Neural crest cell (in vitro differentiated cells): ENCODE measurements around the gene ANKRD26. TPM values are rescaled to one million over a fixed set of nuclear protein-coding genes. Genes with fewer than 3 reads are reported as not detected.

ENCODE experiments used
- DNase-seq: peaks from one replicate; pipeline ENCODE4 v3.0.0; 2021; ENCODE audit warnings: low read depth, mixed read lengths, low spot score
- H3K27ac Mint-ChIP-seq: one replicate; pipeline ENCODE4 v1.8.0; 2021; ENCODE audit warnings: mild to moderate bottlenecking, mixed read lengths; ENCODE audit not compliant: unreplicated experiment
- H3K27me3 Mint-ChIP-seq: 2 replicates; pipeline ENCODE4 v1.8.0; 2021; ENCODE audit warnings: low read depth, mild to moderate bottlenecking, mixed read lengths
- H3K36me3 Mint-ChIP-seq: 2 replicates; pipeline ENCODE4 v1.8.0; 2021; ENCODE audit warnings: low read depth, mild to moderate bottlenecking, mixed read lengths
- H3K4me1 Mint-ChIP-seq: 2 replicates; pipeline ENCODE4 v1.8.0; 2021; ENCODE audit warnings: mixed read lengths
- H3K4me3 Mint-ChIP-seq: one replicate; pipeline ENCODE4 v1.8.0; 2021; ENCODE audit warnings: mild to moderate bottlenecking, mixed read lengths
- H3K9me3 Mint-ChIP-seq: 2 replicates; pipeline ENCODE4 v1.8.0; 2021; ENCODE audit warnings: mixed read lengths
- total RNA-seq: library from RNA; stranded (reverse); gene quantifications from 2 replicates; pipeline ENCODE4 v1.2.1, GENCODE V29; 2021
- TF ChIP-seq, protein P1 (sequence below): fragments of 200-600 bp; sonication (generic); conservative IDR thresholded peaks from 2 replicates; pipeline ENCODE4 v1.5.0; 2021; ENCODE audit warnings: antibody characterized with exemption, mild to moderate bottlenecking

ANKRD26 gene
- total RNA-seq, 1 donor from 2014 or later, result 17.8 TPM

DNA sequence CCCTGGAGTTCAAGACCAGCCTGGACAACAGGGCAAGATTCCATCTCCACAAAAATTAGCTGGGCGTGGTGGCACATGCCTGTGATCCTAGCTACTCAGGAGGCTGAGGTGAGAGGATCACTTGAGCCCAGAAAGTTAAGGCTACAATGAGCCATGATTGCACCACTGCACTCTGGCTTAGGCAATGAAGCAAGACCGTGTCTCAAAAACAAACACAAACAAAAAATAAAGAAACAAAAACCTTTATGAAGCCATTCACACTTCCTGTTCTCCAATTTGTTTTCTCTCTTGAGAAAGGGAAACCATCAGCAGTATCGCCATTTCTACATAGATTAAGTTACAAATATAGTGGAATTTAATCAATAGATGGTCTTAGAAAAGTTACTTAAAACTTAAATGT lies 34.1 kb upstream of the ANKRD26 start:
- Mint-ChIP-seq H3K27ac (no peak overlapping the region), H3K4me1 (no peaks in the 10 kb centered on the region), H3K36me3 (peaks cover 13% of the 10 kb centered on the region), H3K27me3 (no peaks in the 10 kb centered on the region), H3K9me3 (no peaks in the 10 kb centered on the region), H3K4me3 (no peak overlapping the region)
- DNase-seq, result no peak
- TF ChIP-seq, protein P1, sequence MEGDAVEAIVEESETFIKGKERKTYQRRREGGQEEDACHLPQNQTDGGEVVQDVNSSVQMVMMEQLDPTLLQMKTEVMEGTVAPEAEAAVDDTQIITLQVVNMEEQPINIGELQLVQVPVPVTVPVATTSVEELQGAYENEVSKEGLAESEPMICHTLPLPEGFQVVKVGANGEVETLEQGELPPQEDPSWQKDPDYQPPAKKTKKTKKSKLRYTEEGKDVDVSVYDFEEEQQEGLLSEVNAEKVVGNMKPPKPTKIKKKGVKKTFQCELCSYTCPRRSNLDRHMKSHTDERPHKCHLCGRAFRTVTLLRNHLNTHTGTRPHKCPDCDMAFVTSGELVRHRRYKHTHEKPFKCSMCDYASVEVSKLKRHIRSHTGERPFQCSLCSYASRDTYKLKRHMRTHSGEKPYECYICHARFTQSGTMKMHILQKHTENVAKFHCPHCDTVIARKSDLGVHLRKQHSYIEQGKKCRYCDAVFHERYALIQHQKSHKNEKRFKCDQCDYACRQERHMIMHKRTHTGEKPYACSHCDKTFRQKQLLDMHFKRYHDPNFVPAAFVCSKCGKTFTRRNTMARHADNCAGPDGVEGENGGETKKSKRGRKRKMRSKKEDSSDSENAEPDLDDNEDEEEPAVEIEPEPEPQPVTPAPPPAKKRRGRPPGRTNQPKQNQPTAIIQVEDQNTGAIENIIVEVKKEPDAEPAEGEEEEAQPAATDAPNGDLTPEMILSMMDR, result no peak

DNA sequence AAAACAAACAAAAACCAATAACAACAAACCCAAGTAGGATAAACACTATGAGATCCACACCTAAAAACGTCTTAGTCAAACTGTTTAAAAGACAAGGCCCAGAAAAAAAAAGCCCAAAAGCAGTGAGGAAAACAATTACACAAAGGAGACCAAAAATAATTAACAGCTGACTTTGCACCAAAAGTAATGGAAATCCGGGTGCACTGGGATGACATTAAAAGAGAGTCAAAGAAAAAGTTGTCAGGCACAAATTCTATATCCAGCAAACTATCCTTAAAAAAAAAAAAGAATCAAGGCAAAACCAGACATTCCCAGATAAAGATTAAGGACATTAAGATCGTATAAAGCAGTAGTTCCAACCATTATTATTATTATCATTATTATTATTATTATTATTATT lies 7.9 kb upstream of the ANKRD26 start:
- H3K36me3 Mint-ChIP-seq, result peaks cover 20% of the 10 kb centered on the region
- H3K4me3 Mint-ChIP-seq, result no peak overlapping the region
- no peak overlapping the region for H3K27ac Mint-ChIP-seq
- DNase-seq, result no peak
- no peaks in the 10 kb centered on the region for H3K27me3 Mint-ChIP-seq
- no peaks in the 10 kb centered on the region for H3K4me1 Mint-ChIP-seq
- no peaks in the 10 kb centered on the region for H3K9me3 Mint-ChIP-seq
- TF ChIP-seq, protein P1, result no peak

DNA sequence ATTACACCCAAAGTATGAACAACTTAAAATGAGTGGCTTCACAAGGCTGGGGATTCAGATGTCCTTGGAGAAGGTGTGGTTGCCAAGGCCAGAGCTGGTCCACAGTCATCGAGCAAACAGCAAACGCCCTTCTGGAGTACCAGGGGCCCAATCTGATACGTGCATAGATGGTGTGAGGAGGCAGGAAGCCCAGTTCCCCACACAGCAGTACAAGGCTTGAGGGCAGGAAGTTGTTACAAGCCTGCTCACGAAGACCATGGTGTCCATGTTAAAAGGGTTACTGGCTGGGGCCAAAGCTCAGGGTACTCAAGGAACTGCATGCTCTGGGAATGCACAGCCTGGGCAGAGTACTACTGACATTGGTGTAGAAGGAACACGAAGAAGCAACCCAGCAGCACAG lies 4.6 kb upstream of the ANKRD26 start:
- H3K36me3 Mint-ChIP-seq, result peaks cover 16% of the 10 kb centered on the region
- no peak overlapping the region for H3K27ac Mint-ChIP-seq
- no peaks in the 10 kb centered on the region for H3K9me3 Mint-ChIP-seq
- TF ChIP-seq, protein P1, result no peak
- H3K4me1 Mint-ChIP-seq, result peaks cover 18% of the 10 kb centered on the region
- no peaks in the 10 kb centered on the region for H3K27me3 Mint-ChIP-seq
- peak overlapping the region; percentile 23 for H3K4me3 Mint-ChIP-seq
- no peak for DNase-seq

DNA sequence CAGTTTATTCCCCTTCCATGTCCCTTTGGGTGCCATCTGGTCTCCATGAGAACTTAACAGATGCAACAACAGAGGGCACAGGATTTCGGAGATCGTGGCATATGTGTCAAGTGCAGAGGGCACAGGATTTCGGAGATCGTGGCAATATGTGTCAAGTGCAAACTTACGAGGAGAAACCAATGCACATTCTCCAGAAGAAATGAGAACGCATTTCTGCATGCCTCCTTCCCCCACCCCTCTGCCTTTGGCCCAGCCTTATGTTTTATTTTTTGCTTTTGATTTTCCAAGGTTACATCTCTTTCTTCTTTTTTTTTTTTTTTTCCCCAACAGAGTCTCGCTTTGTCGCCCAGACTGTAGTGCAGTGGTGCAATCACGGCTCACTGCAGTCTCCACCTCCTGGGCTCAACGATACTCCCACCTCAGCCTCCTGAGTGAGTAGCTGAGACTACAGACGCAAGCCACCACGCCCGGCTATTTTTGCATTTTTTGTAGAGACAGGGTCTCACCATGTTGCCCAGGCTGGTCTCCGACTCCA lies 586 bp upstream of the ANKRD26 start:
- peaks cover 7% of the 10 kb centered on the region for H3K36me3 Mint-ChIP-seq
- H3K27me3 Mint-ChIP-seq, result no peaks in the 10 kb centered on the region
- peak overlapping the region; percentile 90 for H3K27ac Mint-ChIP-seq
- H3K4me1 Mint-ChIP-seq, result peaks cover 23% of the 10 kb centered on the region
- no peak for DNase-seq
- H3K9me3 Mint-ChIP-seq, result no peaks in the 10 kb centered on the region
- TF ChIP-seq, protein P1, result no peak
- peak overlapping the region; percentile 91 for H3K4me3 Mint-ChIP-seq

DNA sequence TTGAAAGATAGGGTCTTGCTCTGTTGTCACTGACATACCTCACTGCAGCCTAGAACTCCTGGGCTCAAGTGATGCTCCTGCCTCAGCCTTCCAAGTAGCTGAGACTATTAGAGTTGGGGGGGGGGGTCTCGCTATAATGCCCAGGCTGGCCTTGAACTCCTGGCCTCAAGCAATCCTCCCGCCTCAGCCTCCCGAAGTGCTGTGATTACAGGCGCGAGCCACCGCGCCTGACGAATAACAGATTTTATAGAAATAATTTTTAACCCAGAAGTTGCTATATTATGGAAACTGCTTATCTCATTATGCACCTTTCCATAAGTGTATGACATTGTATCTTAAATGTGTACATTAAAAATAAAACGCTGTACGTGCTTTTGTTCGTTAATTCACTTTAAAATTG lies 846 bp downstream of the ANKRD26 start:
- Mint-ChIP-seq H3K36me3 (peaks cover 7% of the 10 kb centered on the region), H3K27ac (peak overlapping the region; percentile 90), H3K9me3 (no peaks in the 10 kb centered on the region), H3K27me3 (no peaks in the 10 kb centered on the region), H3K4me3 (peak overlapping the region; percentile 91), H3K4me1 (peaks cover 23% of the 10 kb centered on the region)
- TF ChIP-seq, protein P1, result no peak
- no peak for DNase-seq
